ENCODE results near the gene CLSTN3. TPM values are rescaled to one million over a fixed set of nuclear protein-coding genes. Genes with fewer than 3 reads are reported as not detected.

CLSTN3 gene
- total RNA-seq, 1 experiment from 2014 or later, result 34.6 TPM

GRCh38 chr12:7136676-7137075 is 6.5 kb downstream of the CLSTN3 start:
- POLR2A ChIA-PET, result no interaction called here
- CTCF ChIA-PET, result interaction anchor here (0.7 to 3.8 kb wide), 2 partner anchors 8 to 71 kb away, joined by 4 to 29 read pairs; no protein-coding TSS in a partner anchor
- intact Hi-C loops (cut with micrococcal nuclease), result no loop called here
- Mint-ChIP-seq H3K9me3 (ENCODE audit: unreplicated experiment) (no peaks in the 10 kb centered on the region), H3K4me1 (ENCODE audit: insufficient read depth, unreplicated experiment) (no peaks in the 10 kb centered on the region), H3K36me3 (ENCODE audit: insufficient read depth, unreplicated experiment) (peaks cover 39% of the 10 kb centered on the region), H3K27ac (ENCODE audit: low read depth, unreplicated experiment) (no peak overlapping the region), H3K4me3 (ENCODE audit: unreplicated experiment) (no peak overlapping the region), H3K27me3 (ENCODE audit: insufficient read depth, unreplicated experiment) (no peaks in the 10 kb centered on the region)
- no TSS peak for BruUV-seq (replicated peaks)
- TF ChIP-seq CTCF (IDR thresholded peaks at IDR 0.05; ENCODE audit: unreplicated experiment), result no peak
- DNase-seq (ENCODE audit: unreplicated experiment), result no peak

- no TSS peak for BruUV-seq (replicated peaks)
- H3K4me1 Mint-ChIP-seq (ENCODE audit: insufficient read depth, unreplicated experiment), result no peaks in the 10 kb centered on the region
- H3K36me3 Mint-ChIP-seq (ENCODE audit: insufficient read depth, unreplicated experiment), result peaks cover 45% of the 10 kb centered on the region
- no peak for DNase-seq (ENCODE audit: unreplicated experiment)
- H3K9me3 Mint-ChIP-seq (ENCODE audit: unreplicated experiment), result no peaks in the 10 kb centered on the region
- POLR2A ChIA-PET, result no interaction called here
- H3K27me3 Mint-ChIP-seq (ENCODE audit: insufficient read depth, unreplicated experiment), result no peaks in the 10 kb centered on the region
- TF ChIP-seq CTCF (IDR thresholded peaks at IDR 0.05; ENCODE audit: unreplicated experiment), result no peak
- intact Hi-C loops (cut with micrococcal nuclease), result no loop called here
- CTCF ChIA-PET, result interaction anchor here (1.2 kb wide), 1 partner anchor 50 kb away, joined by 3 read pairs; no protein-coding TSS in a partner anchor
- peak overlapping the region; percentile 65 for H3K27ac Mint-ChIP-seq (ENCODE audit: low read depth, unreplicated experiment)
- no peak overlapping the region for H3K4me3 Mint-ChIP-seq (ENCODE audit: unreplicated experiment)
Measured at GRCh38 chr12:7137908-7138307, 7.7 kb downstream of the CLSTN3 start.

GRCh38 chr12:7139200-7139599 is 9.0 kb downstream of the CLSTN3 start:
- peaks cover 44% of the 10 kb centered on the region for H3K36me3 Mint-ChIP-seq (ENCODE audit: insufficient read depth, unreplicated experiment)
- H3K4me3 Mint-ChIP-seq (ENCODE audit: unreplicated experiment), result no peak overlapping the region
- TF ChIP-seq CTCF (IDR thresholded peaks at IDR 0.05; ENCODE audit: unreplicated experiment), result no peak
- CTCF ChIA-PET, result interaction anchor here (0.6 to 8.4 kb wide), 5 partner anchors 15 to 687 kb away, joined by 3 to 106 read pairs (median 4); partner anchors contain the start of gene PEX5
- H3K27ac Mint-ChIP-seq (ENCODE audit: low read depth, unreplicated experiment), result no peak overlapping the region
- POLR2A ChIA-PET, result no interaction called here
- H3K27me3 Mint-ChIP-seq (ENCODE audit: insufficient read depth, unreplicated experiment), result no peaks in the 10 kb centered on the region
- no TSS peak for BruUV-seq (replicated peaks)
- H3K9me3 Mint-ChIP-seq (ENCODE audit: unreplicated experiment), result no peaks in the 10 kb centered on the region
- H3K4me1 Mint-ChIP-seq (ENCODE audit: insufficient read depth, unreplicated experiment), result no peaks in the 10 kb centered on the region
- intact Hi-C loops (cut with micrococcal nuclease), result no loop called here
- no peak for DNase-seq (ENCODE audit: unreplicated experiment)

GRCh38 chr12:7141351-7142005 is 11.3 kb downstream of the CLSTN3 start:
- H3K9me3 Mint-ChIP-seq (ENCODE audit: unreplicated experiment), result no peaks in the 10 kb centered on the region
- H3K27me3 Mint-ChIP-seq (ENCODE audit: insufficient read depth, unreplicated experiment), result no peaks in the 10 kb centered on the region
- no peaks in the 10 kb centered on the region for H3K4me1 Mint-ChIP-seq (ENCODE audit: insufficient read depth, unreplicated experiment)
- intact Hi-C loops (cut with micrococcal nuclease), result loop anchor here (1.0 to 5.0 kb wide), 3 partner anchors 47 to 497 kb away; no protein-coding TSS in a partner anchor
- TF ChIP-seq CTCF (IDR thresholded peaks at IDR 0.05; ENCODE audit: unreplicated experiment), result no peak
- BruUV-seq (replicated peaks), result no TSS peak
- ChIA-PET CTCF (interaction anchor here (0.6 to 8.4 kb wide), 21 partner anchors 13 to 1575 kb away, joined by 3 to 106 read pairs (median 4); partner anchors contain the start of gene PEX5), POLR2A (no interaction called here)
- no peak overlapping the region for H3K4me3 Mint-ChIP-seq (ENCODE audit: unreplicated experiment)
- no peak for DNase-seq (ENCODE audit: unreplicated experiment)
- peaks cover 40% of the 10 kb centered on the region for H3K36me3 Mint-ChIP-seq (ENCODE audit: insufficient read depth, unreplicated experiment)
- no peak overlapping the region for H3K27ac Mint-ChIP-seq (ENCODE audit: low read depth, unreplicated experiment)

All from MCF 10A (cell line).